WTC11 (cell line): ENCODE data around the gene KCNIP3. TPM values are rescaled to one million over a fixed set of nuclear protein-coding genes. Genes with fewer than 3 reads are reported as not detected.

ENCODE experiments used
- ATAC-seq: fragments of 200-7000 bp; cut with Tn5 transposase; 2 replicates; pipeline ENCODE4 v1.10.0; 2021; ENCODE audit warnings: mild to moderate bottlenecking, moderate library complexity
- CTCF ChIA-PET: fragments of 300-600 bp; sonication (Branson Sonifier 250); formaldehyde crosslinking; loops from one replicate; lab custom pipeline; 2021; ENCODE audit warnings: antibody characterized with exemption; lab: Charles Lee
- POLR2A ChIA-PET: fragments of 350-600 bp; sonication (Branson Sonifier 250); formaldehyde crosslinking; loops from one replicate; lab custom pipeline; 2021; ENCODE audit warnings: antibody characterized with exemption; lab: Charles Lee
- DNase-seq: peaks from one replicate; pipeline ENCODE4 v3.0.0; 2021; ENCODE audit warnings: low spot score
- H3K27ac Mint-ChIP-seq: 2 replicates; pipeline ENCODE4 v1.8.0; 2021; ENCODE audit warnings: mixed read lengths
- H3K27me3 Mint-ChIP-seq: 2 replicates; pipeline ENCODE4 v1.8.0; 2021; ENCODE audit warnings: low read depth, mild to moderate bottlenecking, moderate library complexity, mixed read lengths
- H3K36me3 Mint-ChIP-seq: 2 replicates; pipeline ENCODE4 v1.8.0; 2021; ENCODE audit warnings: mixed read lengths
- H3K4me1 Mint-ChIP-seq: 2 replicates; pipeline ENCODE4 v1.8.0; 2022; ENCODE audit warnings: mixed read lengths
- H3K4me3 Mint-ChIP-seq: 2 replicates; pipeline ENCODE4 v1.8.0; 2021; ENCODE audit warnings: mild to moderate bottlenecking, moderate library complexity, mixed read lengths
- H3K9me3 Mint-ChIP-seq: 2 replicates; pipeline ENCODE4 v1.8.0; 2021; ENCODE audit warnings: mixed read lengths
- CBFB ChIP-seq: sonication (generic); formaldehyde crosslinking; IDR thresholded peaks from 2 replicates; pipeline ENCODE4 v1.8.1; 2022; ENCODE audit warnings: mild to moderate bottlenecking, low read depth, missing genetic modification reagents
- ETV6 ChIP-seq: sonication (generic); formaldehyde crosslinking; IDR thresholded peaks from 2 replicates; pipeline ENCODE4 v1.8.1; 2022; ENCODE audit warnings: mild to moderate bottlenecking, missing genetic modification reagents
- FOXK1 ChIP-seq: sonication (generic); formaldehyde crosslinking; IDR thresholded peaks from 2 replicates; pipeline ENCODE4 v1.8.0; 2022; ENCODE audit warnings: mild to moderate bottlenecking, moderate library complexity, missing genetic modification reagents
- GRHL2 ChIP-seq: fragments of 250-450 bp; sonication (Bioruptor Pico); IDR thresholded peaks from 2 replicates; pipeline ENCODE4 v1.8.0; 2022; ENCODE audit warnings: mild to moderate bottlenecking, moderate library complexity; ENCODE audit not compliant: insufficient replicate concordance, severe bottlenecking
- JAZF1 ChIP-seq: fragments of 250-450 bp; sonication (Bioruptor Pico); IDR thresholded peaks from 2 replicates; pipeline ENCODE4 v1.9.0; 2021; ENCODE audit warnings: moderate library complexity, mild to moderate bottlenecking, inconsistent platforms
- MYBL2 ChIP-seq: sonication (generic); formaldehyde crosslinking; IDR thresholded peaks from 2 replicates; pipeline ENCODE4 v1.8.1; 2023; ENCODE audit warnings: mild to moderate bottlenecking, moderate library complexity, missing genetic modification reagents
- SMAD3 ChIP-seq: sonication (generic); formaldehyde crosslinking; IDR thresholded peaks from 2 replicates; pipeline ENCODE4 v1.8.0; 2022; ENCODE audit warnings: missing genetic modification reagents, mild to moderate bottlenecking, borderline replicate concordance
- TEAD1 ChIP-seq: sonication (generic); formaldehyde crosslinking; IDR thresholded peaks from 2 replicates; pipeline ENCODE4 v1.8.0; 2022; ENCODE audit warnings: mild to moderate bottlenecking, missing genetic modification reagents
- TP53 ChIP-seq: sonication (generic); formaldehyde crosslinking; IDR thresholded peaks from 2 replicates; pipeline ENCODE4 v1.8.1; 2023; ENCODE audit warnings: mild to moderate bottlenecking, missing genetic modification reagents
- ZNF138 ChIP-seq: sonication (generic); formaldehyde crosslinking; conservative IDR thresholded peaks from 2 replicates; pipeline ENCODE4 v1.8.1; 2022; ENCODE audit warnings: mild to moderate bottlenecking, moderate library complexity, missing genetic modification reagents
- total RNA-seq: library from RNA; stranded (reverse); gene quantifications from 3 replicates; pipeline ENCODE4 v1.2.3, GENCODE V29; 2021
- TF ChIP-seq, protein P1 (sequence below): sonication (generic); formaldehyde crosslinking; IDR thresholded peaks from 2 replicates; pipeline ENCODE4 v1.8.1; 2022; ENCODE audit warnings: mild to moderate bottlenecking, moderate library complexity, missing genetic modification reagents
- TF ChIP-seq, protein P2 (sequence below): sonication (generic); formaldehyde crosslinking; IDR thresholded peaks from 2 replicates; pipeline ENCODE4 v1.8.1; 2022; ENCODE audit warnings: missing genetic modification reagents, borderline replicate concordance
- TF ChIP-seq, protein P3 (sequence below): sonication (generic); formaldehyde crosslinking; IDR thresholded peaks from 2 replicates; pipeline ENCODE4 v1.8.1; 2023; ENCODE audit warnings: mild to moderate bottlenecking, missing genetic modification reagents
- TF ChIP-seq, protein P4 (sequence below): fragments of 250-450 bp; sonication (Bioruptor Pico); IDR thresholded peaks from 2 replicates; pipeline ENCODE4 v1.9.0; 2021; ENCODE audit warnings: mild to moderate bottlenecking
- TF ChIP-seq, protein P5 (sequence below): sonication (generic); formaldehyde crosslinking; IDR thresholded peaks from 2 replicates; pipeline ENCODE4 v1.8.1; 2022; ENCODE audit warnings: low read depth, missing genetic modification reagents, borderline replicate concordance
- TF ChIP-seq, protein P6 (sequence below): sonication (generic); formaldehyde crosslinking; conservative IDR thresholded peaks from 2 replicates; pipeline ENCODE4 v1.8.1; 2023; ENCODE audit warnings: mild to moderate bottlenecking, low read depth, missing genetic modification reagents, moderate library complexity
- TF ChIP-seq, protein P7 (sequence below): sonication (generic); formaldehyde crosslinking; IDR thresholded peaks from 2 replicates; pipeline ENCODE4 v1.8.0; 2022; ENCODE audit warnings: mild to moderate bottlenecking, missing genetic modification reagents
- TF ChIP-seq, protein P8 (sequence below): fragments of 250-450 bp; sonication (Bioruptor Pico); IDR thresholded peaks from 2 replicates; pipeline ENCODE4 v2.1.2; 2022; ENCODE audit warnings: mild to moderate bottlenecking, moderate library complexity

The KCNIP3 gene
- total RNA-seq, 1 experiment from 2014 or later, result 2.1 TPM

DNA sequence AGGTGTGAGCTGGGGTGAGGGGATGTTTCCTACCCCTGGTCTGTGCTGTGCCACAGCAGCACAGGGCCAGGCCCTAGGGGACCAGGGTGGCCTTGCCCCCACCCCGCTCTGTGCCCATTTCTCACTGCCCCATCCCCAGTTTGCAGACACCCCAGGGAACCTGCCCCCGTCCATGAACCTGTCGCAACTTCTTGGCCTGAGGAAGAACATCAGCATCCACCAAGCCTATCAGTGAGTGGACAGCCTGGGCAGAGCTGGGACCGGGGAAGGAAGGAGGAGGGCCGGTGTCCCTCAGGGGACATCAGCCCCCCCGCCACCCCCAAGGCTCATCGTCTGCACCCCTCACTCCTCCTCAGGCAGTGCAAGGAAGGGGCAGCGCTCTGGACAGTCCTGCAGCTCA lies 15.4 kb upstream of the KCNIP3 start:
- POLR2A ChIA-PET, result no interaction called here
- CTCF ChIA-PET, result interaction anchor here (2.0 kb wide), 1 partner anchor 50 kb away, joined by 5 read pairs; no protein-coding TSS in a partner anchor
- no peak overlapping the region for H3K4me3 Mint-ChIP-seq
- H3K9me3 Mint-ChIP-seq, result no peaks in the 10 kb centered on the region
- no peak overlapping the region for H3K27ac Mint-ChIP-seq
- H3K27me3 Mint-ChIP-seq, result no peaks in the 10 kb centered on the region
- ATAC-seq, result no peak
- peaks cover 12% of the 10 kb centered on the region for H3K4me1 Mint-ChIP-seq
- H3K36me3 Mint-ChIP-seq, result no peaks in the 10 kb centered on the region
- no peak for DNase-seq
- TF ChIP-seq TEAD1 (CRISPR knock-in tag) (no peak), CBFB (CRISPR knock-in tag) (no peak), JAZF1 (CRISPR knock-in tag) (no peak), TP53 (CRISPR knock-in tag) (no peak), FOXK1 (CRISPR knock-in tag) (no peak), GRHL2 (CRISPR knock-in tag) (no peak)
- TF ChIP-seq, protein P1, sequence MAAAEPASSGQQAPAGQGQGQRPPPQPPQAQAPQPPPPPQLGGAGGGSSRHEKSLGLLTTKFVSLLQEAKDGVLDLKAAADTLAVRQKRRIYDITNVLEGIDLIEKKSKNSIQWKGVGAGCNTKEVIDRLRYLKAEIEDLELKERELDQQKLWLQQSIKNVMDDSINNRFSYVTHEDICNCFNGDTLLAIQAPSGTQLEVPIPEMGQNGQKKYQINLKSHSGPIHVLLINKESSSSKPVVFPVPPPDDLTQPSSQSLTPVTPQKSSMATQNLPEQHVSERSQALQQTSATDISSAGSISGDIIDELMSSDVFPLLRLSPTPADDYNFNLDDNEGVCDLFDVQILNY (CRISPR knock-in tag), result no peak
- TF ChIP-seq, protein P2, sequence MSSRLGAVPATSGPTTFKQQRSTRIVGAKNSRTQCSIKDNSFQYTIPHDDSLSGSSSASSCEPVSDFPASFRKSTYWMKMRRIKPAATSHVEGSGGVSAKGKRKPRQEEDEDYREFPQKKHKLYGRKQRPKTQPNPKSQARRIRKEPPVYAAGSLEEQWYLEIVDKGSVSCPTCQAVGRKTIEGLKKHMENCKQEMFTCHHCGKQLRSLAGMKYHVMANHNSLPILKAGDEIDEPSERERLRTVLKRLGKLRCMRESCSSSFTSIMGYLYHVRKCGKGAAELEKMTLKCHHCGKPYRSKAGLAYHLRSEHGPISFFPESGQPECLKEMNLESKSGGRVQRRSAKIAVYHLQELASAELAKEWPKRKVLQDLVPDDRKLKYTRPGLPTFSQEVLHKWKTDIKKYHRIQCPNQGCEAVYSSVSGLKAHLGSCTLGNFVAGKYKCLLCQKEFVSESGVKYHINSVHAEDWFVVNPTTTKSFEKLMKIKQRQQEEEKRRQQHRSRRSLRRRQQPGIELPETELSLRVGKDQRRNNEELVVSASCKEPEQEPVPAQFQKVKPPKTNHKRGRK, result no peak
- TF ChIP-seq, all 79 proteins: peak for 0

DNA sequence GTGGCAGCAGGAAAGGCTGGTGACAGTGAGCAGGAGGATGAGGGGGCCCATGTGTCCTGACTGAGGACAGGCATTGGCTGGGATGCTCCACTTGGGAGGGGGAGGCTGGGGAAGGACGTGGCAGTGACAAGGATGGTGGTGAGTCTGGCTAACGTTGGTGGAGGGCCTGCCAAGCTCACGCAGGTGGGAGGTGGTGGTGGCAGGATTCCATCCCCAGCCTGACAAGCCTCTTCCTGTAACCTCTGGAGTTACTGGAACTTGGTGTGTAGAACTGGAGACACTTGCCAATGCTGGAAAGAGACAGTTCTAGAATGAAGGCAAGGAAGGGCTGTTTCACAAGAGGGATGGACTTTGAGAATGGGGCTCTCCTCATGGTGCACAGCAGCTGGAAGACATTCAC lies 14.7 kb upstream of the KCNIP3 start:
- H3K4me1 Mint-ChIP-seq, result peaks cover 7% of the 10 kb centered on the region
- POLR2A ChIA-PET, result no interaction called here
- H3K9me3 Mint-ChIP-seq, result no peaks in the 10 kb centered on the region
- no peak overlapping the region for H3K27ac Mint-ChIP-seq
- no peak overlapping the region for H3K4me3 Mint-ChIP-seq
- no peak for ATAC-seq
- no peak for DNase-seq
- no peaks in the 10 kb centered on the region for H3K27me3 Mint-ChIP-seq
- TF ChIP-seq SMAD3 (CRISPR knock-in tag), result no peak
- H3K36me3 Mint-ChIP-seq, result no peaks in the 10 kb centered on the region
- CTCF ChIA-PET, result no interaction called here

DNA sequence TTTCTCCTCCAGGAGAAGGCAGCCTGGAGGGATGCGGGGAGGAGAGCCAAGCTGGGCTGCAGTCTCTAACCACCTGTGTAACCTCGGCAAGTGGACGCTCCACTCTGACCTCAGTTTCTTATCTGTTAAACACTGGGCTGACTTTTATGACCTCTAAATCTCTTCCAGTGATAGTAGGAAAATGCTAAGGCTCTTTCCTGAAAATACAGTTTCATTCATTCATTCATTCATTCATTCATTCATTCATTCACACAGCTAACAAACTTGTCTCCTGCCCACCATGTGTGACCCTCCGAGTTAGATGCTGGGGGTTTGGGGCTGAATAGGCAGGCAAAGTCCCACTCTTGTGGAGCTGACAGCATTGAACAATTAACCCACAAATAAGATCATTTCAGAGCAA lies 13.6 kb upstream of the KCNIP3 start:
- no peaks in the 10 kb centered on the region for H3K36me3 Mint-ChIP-seq
- H3K9me3 Mint-ChIP-seq, result no peaks in the 10 kb centered on the region
- no peak overlapping the region for H3K4me3 Mint-ChIP-seq
- ATAC-seq (no peak), DNase-seq (no peak)
- POLR2A ChIA-PET, result no interaction called here
- H3K4me1 Mint-ChIP-seq, result 0 out of 2 replicates have a peak, but pooled peaks cover 3% of the 10 kb centered on the region
- H3K27ac Mint-ChIP-seq, result no peak overlapping the region
- CTCF ChIA-PET, result interaction anchor here (0.7 to 1.2 kb wide), 2 partner anchors 10 to 52 kb away, joined by 3 read pairs; no protein-coding TSS in a partner anchor
- no peaks in the 10 kb centered on the region for H3K27me3 Mint-ChIP-seq
- TF ChIP-seq TP53 (CRISPR knock-in tag), result no peak
- TF ChIP-seq, protein P3, sequence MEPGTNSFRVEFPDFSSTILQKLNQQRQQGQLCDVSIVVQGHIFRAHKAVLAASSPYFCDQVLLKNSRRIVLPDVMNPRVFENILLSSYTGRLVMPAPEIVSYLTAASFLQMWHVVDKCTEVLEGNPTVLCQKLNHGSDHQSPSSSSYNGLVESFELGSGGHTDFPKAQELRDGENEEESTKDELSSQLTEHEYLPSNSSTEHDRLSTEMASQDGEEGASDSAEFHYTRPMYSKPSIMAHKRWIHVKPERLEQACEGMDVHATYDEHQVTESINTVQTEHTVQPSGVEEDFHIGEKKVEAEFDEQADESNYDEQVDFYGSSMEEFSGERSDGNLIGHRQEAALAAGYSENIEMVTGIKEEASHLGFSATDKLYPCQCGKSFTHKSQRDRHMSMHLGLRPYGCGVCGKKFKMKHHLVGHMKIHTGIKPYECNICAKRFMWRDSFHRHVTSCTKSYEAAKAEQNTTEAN, result no peak
- TF ChIP-seq, protein P4, sequence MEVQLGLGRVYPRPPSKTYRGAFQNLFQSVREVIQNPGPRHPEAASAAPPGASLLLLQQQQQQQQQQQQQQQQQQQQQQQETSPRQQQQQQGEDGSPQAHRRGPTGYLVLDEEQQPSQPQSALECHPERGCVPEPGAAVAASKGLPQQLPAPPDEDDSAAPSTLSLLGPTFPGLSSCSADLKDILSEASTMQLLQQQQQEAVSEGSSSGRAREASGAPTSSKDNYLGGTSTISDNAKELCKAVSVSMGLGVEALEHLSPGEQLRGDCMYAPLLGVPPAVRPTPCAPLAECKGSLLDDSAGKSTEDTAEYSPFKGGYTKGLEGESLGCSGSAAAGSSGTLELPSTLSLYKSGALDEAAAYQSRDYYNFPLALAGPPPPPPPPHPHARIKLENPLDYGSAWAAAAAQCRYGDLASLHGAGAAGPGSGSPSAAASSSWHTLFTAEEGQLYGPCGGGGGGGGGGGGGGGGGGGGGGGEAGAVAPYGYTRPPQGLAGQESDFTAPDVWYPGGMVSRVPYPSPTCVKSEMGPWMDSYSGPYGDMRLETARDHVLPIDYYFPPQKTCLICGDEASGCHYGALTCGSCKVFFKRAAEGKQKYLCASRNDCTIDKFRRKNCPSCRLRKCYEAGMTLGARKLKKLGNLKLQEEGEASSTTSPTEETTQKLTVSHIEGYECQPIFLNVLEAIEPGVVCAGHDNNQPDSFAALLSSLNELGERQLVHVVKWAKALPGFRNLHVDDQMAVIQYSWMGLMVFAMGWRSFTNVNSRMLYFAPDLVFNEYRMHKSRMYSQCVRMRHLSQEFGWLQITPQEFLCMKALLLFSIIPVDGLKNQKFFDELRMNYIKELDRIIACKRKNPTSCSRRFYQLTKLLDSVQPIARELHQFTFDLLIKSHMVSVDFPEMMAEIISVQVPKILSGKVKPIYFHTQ, result no peak
- TF ChIP-seq ETV6, result no peak
- TF ChIP-seq ZNF138 (CRISPR knock-in tag), result no peak
- TF ChIP-seq, protein P5, sequence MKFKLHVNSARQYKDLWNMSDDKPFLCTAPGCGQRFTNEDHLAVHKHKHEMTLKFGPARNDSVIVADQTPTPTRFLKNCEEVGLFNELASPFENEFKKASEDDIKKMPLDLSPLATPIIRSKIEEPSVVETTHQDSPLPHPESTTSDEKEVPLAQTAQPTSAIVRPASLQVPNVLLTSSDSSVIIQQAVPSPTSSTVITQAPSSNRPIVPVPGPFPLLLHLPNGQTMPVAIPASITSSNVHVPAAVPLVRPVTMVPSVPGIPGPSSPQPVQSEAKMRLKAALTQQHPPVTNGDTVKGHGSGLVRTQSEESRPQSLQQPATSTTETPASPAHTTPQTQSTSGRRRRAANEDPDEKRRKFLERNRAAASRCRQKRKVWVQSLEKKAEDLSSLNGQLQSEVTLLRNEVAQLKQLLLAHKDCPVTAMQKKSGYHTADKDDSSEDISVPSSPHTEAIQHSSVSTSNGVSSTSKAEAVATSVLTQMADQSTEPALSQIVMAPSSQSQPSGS (CRISPR knock-in tag), result no peak
- TF ChIP-seq, protein P6, sequence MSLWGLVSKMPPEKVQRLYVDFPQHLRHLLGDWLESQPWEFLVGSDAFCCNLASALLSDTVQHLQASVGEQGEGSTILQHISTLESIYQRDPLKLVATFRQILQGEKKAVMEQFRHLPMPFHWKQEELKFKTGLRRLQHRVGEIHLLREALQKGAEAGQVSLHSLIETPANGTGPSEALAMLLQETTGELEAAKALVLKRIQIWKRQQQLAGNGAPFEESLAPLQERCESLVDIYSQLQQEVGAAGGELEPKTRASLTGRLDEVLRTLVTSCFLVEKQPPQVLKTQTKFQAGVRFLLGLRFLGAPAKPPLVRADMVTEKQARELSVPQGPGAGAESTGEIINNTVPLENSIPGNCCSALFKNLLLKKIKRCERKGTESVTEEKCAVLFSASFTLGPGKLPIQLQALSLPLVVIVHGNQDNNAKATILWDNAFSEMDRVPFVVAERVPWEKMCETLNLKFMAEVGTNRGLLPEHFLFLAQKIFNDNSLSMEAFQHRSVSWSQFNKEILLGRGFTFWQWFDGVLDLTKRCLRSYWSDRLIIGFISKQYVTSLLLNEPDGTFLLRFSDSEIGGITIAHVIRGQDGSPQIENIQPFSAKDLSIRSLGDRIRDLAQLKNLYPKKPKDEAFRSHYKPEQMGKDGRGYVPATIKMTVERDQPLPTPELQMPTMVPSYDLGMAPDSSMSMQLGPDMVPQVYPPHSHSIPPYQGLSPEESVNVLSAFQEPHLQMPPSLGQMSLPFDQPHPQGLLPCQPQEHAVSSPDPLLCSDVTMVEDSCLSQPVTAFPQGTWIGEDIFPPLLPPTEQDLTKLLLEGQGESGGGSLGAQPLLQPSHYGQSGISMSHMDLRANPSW (CRISPR knock-in tag), result no peak
- TF ChIP-seq, protein P7, sequence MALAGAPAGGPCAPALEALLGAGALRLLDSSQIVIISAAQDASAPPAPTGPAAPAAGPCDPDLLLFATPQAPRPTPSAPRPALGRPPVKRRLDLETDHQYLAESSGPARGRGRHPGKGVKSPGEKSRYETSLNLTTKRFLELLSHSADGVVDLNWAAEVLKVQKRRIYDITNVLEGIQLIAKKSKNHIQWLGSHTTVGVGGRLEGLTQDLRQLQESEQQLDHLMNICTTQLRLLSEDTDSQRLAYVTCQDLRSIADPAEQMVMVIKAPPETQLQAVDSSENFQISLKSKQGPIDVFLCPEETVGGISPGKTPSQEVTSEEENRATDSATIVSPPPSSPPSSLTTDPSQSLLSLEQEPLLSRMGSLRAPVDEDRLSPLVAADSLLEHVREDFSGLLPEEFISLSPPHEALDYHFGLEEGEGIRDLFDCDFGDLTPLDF, result no peak
- no peak for TF ChIP-seq MYBL2
- TF ChIP-seq, protein P8, sequence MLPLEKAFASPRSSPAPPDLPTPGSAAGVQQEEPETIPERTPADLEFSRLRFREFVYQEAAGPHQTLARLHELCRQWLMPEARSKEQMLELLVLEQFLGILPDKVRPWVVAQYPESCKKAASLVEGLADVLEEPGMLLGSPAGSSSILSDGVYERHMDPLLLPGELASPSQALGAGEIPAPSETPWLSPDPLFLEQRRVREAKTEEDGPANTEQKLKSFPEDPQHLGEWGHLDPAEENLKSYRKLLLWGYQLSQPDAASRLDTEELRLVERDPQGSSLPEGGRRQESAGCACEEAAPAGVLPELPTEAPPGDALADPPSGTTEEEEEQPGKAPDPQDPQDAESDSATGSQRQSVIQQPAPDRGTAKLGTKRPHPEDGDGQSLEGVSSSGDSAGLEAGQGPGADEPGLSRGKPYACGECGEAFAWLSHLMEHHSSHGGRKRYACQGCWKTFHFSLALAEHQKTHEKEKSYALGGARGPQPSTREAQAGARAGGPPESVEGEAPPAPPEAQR (CRISPR knock-in tag), result no peak
